Fibroblast of peridontal ligament (primary cell): ENCODE measurements around the gene KIF18A.
A peak's percentile ranks its signal among the peaks of the same experiment; 100 is the strongest.

Experiments used
- DNase-seq: peaks from one replicate; pipeline ENCODE4 v3.0.0-alpha.2; 2010; ENCODE audit errors: extremely low read depth

The KIF18A gene

GRCh38 chr11:28043930-28044709 lies 63.8 kb downstream of the KIF18A start:
- DNase-seq = peak; percentile 17

DNA sequence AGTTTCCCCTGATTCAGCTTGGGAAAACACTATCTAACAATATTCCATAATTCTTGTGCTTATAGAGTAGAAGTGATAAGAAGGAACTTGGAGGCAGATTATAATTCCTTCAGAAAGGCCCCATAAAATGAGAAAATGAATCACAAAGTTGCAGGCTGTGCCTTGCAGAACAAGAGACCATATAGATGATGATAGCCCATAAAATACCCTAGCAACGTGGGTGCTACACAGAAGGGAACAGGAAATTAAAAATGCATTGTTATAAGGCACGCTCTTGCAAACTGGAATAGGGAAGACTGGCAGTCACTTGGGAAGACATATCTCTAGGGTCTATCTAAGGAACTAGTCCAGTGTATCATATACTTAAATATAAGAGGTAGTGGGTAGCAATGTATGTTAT lies 67.6 kb downstream of the KIF18A start:
- no peak for DNase-seq

DNA sequence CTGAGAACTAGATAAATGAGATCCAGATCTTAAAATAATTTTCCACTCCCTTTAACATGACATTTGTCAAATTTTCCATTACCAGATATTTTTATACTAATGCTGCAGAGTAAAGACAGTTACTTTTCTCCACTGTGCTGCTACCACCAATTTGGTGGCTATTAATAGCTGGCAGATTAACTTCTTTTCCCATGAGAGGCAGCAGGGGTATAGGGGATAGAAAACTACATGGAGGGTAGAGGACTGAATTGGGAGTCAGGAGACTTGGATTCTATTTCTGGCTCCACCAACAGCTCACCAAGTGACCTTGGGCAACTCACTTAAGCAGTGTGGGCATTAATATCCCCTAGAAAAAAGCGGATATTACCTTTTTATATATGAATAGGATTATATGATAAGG lies 69.2 kb downstream of the KIF18A start:
- no peak for DNase-seq

- no peak for DNase-seq
These were observed 81.2 kb downstream of the KIF18A start for GRCh38 chr11:28026634-28027290.

DNA sequence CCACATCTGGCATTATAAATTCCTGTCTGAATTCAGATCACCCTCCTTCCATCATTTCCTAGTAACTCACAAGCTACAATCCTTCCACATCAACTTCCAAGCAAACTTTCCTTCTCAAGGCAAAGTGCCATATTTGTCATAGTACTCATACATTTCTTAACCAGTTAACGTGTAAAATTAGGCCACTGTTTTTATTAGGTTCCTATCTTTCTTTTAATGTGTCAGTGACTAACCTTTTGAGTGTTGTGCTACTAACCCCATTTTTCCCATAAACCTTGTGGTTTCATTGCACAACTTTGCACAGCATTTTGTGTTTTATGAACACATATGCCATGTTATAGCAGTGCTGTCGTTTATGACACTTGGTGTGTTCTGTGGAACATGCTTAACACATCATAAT lies 90.1 kb downstream of the KIF18A start:
- peak; percentile 10 for DNase-seq

GRCh38 chr11:28011813-28012212 lies 96.1 kb downstream of the KIF18A start:
- DNase-seq = no peak

DNA sequence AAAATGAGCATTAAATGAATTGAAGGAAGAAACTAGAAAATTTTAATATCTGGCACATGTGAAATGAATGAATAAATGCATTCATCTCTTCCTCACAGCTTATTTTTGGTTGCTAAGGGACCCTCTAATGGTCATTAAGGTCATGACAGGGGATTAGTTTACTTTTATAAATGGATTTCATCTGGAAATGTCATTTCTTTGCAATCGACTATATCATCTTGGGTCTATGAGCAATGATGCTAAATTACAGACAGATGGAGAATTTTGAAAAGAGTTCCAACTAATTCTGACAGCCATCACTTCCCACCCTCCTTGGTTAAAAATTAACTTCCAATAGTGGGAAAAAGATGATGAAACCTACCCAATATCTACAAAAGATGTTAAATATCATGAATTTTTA lies 98.0 kb downstream of the KIF18A start:
- DNase-seq = peak; percentile 85

- peak; percentile 86 for DNase-seq
These were observed 98.6 kb downstream of the KIF18A start for GRCh38 chr11:28009388-28009787.

DNA sequence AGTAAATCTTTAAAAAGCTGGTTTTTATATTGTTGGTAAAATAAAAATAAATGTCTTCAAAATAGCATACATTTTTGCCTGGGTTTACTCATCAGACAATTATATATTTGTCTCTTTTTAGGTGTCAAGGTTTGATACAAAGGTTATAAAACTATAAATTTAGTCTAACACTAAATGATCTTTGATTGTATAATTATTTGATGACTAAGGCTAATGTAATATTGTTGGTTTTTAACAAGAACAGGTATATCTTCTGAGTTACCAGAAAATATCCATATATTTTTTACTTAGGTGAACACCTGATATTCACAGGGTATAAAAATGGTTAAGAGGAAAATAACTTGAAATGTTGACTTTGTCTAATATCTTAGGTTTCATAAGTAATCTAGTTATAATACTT lies 104.3 kb downstream of the KIF18A start:
- DNase-seq = no peak

DNA sequence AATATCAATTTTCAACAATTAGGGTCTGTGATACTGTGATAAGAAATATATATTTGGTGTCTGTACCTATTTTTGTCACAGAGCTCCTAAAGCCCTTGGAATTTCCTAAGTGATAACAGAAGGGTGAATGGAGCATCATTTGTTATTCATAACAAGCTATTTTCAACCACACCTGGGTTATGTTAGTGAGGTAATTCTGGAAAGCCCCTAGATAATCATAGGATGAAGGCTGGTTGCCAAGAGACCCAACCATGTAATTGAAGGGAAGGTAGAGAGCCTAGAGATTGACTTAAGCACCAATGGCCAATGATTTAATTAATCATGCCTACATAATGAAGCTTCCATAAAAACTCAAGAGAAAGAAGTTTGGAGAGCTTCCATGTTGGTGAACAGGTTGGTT lies 109.4 kb downstream of the KIF18A start:
- DNase-seq = no peak

- no peak for DNase-seq
These were observed 110.6 kb downstream of the KIF18A start for GRCh38 chr11:27997344-27997743.

- DNase-seq = peak; percentile 39
These were observed 111.9 kb downstream of the KIF18A start for GRCh38 chr11:27996066-27996465.

DNA sequence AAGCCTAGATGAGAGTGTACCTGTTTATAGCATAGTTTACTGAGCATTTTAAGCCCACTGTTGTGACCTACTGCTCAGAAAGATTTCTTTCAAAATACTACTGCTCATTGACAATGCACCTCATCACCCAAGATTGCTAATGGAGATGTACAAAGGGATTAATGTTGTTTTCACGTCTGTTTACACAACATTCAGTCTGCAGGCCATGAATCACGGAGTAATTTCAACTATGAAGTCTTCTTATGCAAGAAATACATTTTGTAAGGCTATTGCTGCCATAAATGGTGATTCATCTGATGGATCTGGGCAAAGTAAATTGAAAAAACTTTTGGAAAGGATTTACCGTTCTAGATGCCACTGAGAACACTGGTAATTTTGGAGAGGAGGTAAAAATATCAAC lies 112.9 kb downstream of the KIF18A start:
- DNase-seq = peak; percentile 73

DNA sequence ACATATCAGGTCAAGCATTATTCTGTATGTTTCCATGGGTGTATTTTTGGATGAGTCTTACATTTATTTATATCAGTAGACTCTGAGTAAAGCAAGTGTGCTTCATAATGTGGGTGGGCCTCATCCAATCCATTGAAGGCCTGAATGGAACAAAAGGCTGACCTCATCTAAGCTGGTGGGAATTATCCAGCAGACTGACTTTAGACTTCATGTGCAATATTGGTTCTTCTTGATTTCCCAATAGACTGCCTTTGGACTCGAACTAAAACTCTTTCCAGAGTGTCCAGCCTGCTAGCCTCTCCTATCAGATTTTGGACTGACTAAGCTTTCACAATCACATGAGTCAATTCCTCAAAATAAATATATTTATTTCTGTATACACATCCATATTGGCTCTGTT lies 116.2 kb downstream of the KIF18A start:
- DNase-seq = peak; percentile 92

DNA sequence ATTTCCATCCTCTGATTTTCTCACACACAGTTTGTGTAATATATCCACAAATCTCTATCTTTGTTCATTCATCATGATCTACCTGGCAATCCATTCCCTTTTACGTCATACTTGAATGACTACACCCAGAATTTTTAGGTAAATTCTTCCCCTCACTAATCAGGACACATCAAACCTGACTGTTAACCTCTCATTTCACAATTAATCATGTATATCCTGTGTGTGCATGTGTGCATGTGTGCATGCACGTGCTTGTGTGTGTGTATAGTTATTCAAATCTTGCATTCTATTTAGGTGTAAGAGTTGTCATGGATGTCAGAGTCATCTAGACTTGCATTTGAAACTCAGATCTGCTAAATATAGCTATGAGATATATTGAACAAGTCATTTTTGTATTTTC lies 130.4 kb downstream of the KIF18A start:
- no peak for DNase-seq

GRCh38 chr11:27977031-27977430 lies 130.9 kb downstream of the KIF18A start:
- DNase-seq = peak; percentile 21

- DNase-seq = peak; percentile 77
These were observed 131.7 kb downstream of the KIF18A start for GRCh38 chr11:27976262-27976661.

GRCh38 chr11:27973851-27974536 lies 134.0 kb downstream of the KIF18A start:
- DNase-seq = peak; percentile 51

DNA sequence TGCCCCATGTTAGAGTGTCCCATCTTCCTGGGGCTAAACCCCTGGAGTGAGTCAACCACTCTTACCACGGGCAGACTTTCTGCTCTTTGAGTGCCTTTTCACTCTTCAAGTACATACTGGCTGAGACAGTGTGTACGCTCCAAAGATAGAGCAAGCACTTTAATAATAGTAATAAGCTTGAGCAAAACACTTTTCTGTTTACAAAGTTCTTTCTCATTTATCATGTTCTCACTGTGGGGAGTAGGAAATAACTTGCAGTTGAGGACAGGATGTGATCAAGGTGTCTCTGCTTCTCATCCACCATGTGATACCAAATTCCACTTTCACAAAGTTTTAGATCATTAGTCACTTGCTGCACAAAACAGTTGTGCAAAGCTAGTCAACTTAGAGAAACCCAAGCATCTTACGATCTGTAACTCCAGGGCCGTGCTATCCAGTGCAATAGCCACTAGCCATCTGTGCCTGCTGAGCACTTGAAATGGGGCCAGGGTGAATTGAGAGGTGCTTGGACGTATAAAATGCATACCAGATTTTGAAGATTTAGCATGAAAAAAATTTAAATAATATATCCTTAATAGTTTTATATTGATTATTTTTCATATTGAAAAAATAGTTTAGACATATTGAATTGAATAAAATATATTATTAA lies 135.3 kb downstream of the KIF18A start:
- no peak for DNase-seq

- no peak for DNase-seq
These were observed 136.8 kb downstream of the KIF18A start for GRCh38 chr11:27971171-27971570.
